H9 (cell line): ENCODE data around the gene MTSS2. TPM values are rescaled to one million over a fixed set of nuclear protein-coding genes. Genes with fewer than 3 reads are reported as not detected.

ENCODE experiments used
- DNase-seq: peaks from one replicate; pipeline ENCODE4 v3.0.0-alpha.2; 2017
- H2AFZ ChIP-seq: one replicate; pipeline ENCODE4 v1.6.1; 2013; ENCODE audit warnings: mild to moderate bottlenecking, low read length, control low read depth, moderate library complexity
- H2AK5ac ChIP-seq: 2 replicates; pipeline ENCODE4 v1.6.1; 2013; ENCODE audit warnings: low read length, control low read depth, mixed read lengths; ENCODE audit not compliant: insufficient read length
- H2BK120ac ChIP-seq: one replicate; pipeline ENCODE4 v1.6.1; 2013; ENCODE audit warnings: low read depth, mild to moderate bottlenecking, low read length, control low read depth, inconsistent platforms; ENCODE audit not compliant: poor library complexity, severe bottlenecking
- H2BK12ac ChIP-seq: 2 replicates; pipeline ENCODE4 v1.6.1; 2013; ENCODE audit warnings: low read length, control low read depth, mixed read lengths, low read depth; ENCODE audit not compliant: insufficient read length
- H2BK15ac ChIP-seq: 2 replicates; pipeline ENCODE4 v1.6.1; 2013; ENCODE audit warnings: low read depth, low read length, control low read depth
- H2BK20ac ChIP-seq: one replicate; pipeline ENCODE4 v1.6.1; 2013; ENCODE audit warnings: low read depth, mild to moderate bottlenecking, low read length, control low read depth, inconsistent platforms; ENCODE audit not compliant: poor library complexity, severe bottlenecking
- H2BK5ac ChIP-seq: 2 replicates; pipeline ENCODE4 v1.6.1; 2013; ENCODE audit warnings: low read length, control low read depth, mixed read lengths; ENCODE audit not compliant: insufficient read length
- H3K14ac ChIP-seq: 2 replicates; pipeline ENCODE4 v1.6.1; 2013; ENCODE audit warnings: low read length, control low read depth; ENCODE audit not compliant: insufficient read depth
- H3K18ac ChIP-seq: 2 replicates; pipeline ENCODE4 v1.6.1; 2013; ENCODE audit warnings: low read depth, mild to moderate bottlenecking, mixed read lengths, low read length, control low read depth; ENCODE audit not compliant: insufficient read length
- H3K23ac ChIP-seq: 2 replicates; pipeline ENCODE4 v1.6.1; 2013; ENCODE audit warnings: low read length, control low read depth, mixed read lengths, low read depth; ENCODE audit not compliant: insufficient read length
- H3K23me2 ChIP-seq: 2 replicates; pipeline ENCODE4 v1.6.1; 2013; ENCODE audit warnings: low read depth, mild to moderate bottlenecking, mixed read lengths, low read length, control low read depth; ENCODE audit not compliant: insufficient read length, poor library complexity, severe bottlenecking
- H3K27ac ChIP-seq: 2 replicates; pipeline ENCODE4 v1.5.1; 2013; ENCODE audit warnings: low read length, control low read depth, mixed read lengths, low read depth; ENCODE audit not compliant: insufficient read length
- H3K27me3 ChIP-seq: 2 replicates; pipeline ENCODE4 v1.6.1; 2013; ENCODE audit warnings: low read length, control low read depth, inconsistent platforms; ENCODE audit not compliant: insufficient read depth
- H3K4ac ChIP-seq: 2 replicates; pipeline ENCODE4 v1.6.1; 2013; ENCODE audit warnings: low read depth, mild to moderate bottlenecking, control low read depth, inconsistent platforms, low read length, moderate library complexity
- H3K4me1 ChIP-seq: 2 replicates; pipeline ENCODE4 v1.6.1; 2013; ENCODE audit warnings: low read length, control low read depth, inconsistent platforms; ENCODE audit not compliant: insufficient read depth
- H3K4me2 ChIP-seq: 2 replicates; pipeline ENCODE4 v1.6.1; 2013; ENCODE audit warnings: low read length, control low read depth, mixed read lengths; ENCODE audit not compliant: insufficient read length, insufficient read depth
- H3K56ac ChIP-seq: 2 replicates; pipeline ENCODE4 v1.6.1; 2013; ENCODE audit warnings: low read depth, mild to moderate bottlenecking, mixed read lengths, low read length, control low read depth; ENCODE audit not compliant: insufficient read length
- H3K79me1 ChIP-seq: 2 replicates; pipeline ENCODE4 v1.6.1; 2013; ENCODE audit warnings: low read depth, mild to moderate bottlenecking, moderate library complexity, low read length, control low read depth, inconsistent platforms; ENCODE audit not compliant: insufficient read depth, poor library complexity, severe bottlenecking
- H3K79me2 ChIP-seq: 2 replicates; pipeline ENCODE4 v1.6.1; 2013; ENCODE audit warnings: low read length, control low read depth, inconsistent platforms; ENCODE audit not compliant: insufficient read depth
- H3K9ac ChIP-seq: 2 replicates; pipeline ENCODE4 v1.6.1; 2013; ENCODE audit warnings: low read length, control low read depth, mixed read lengths; ENCODE audit not compliant: insufficient read length; ENCODE audit errors: extremely low read depth
- H3K9me3 ChIP-seq: one replicate; pipeline ENCODE4 v1.6.1; 2013; ENCODE audit warnings: low read depth, low read length, inconsistent platforms; ENCODE audit not compliant: control insufficient read depth
- H3T11ph ChIP-seq: one replicate; pipeline ENCODE4 v1.6.1; 2013; ENCODE audit warnings: mild to moderate bottlenecking, low read length, control low read depth, inconsistent platforms
- H4K20me1 ChIP-seq: one replicate; pipeline ENCODE4 v1.6.1; 2013; ENCODE audit not compliant: control insufficient read depth, insufficient read length, insufficient read depth
- H4K5ac ChIP-seq: 2 replicates; pipeline ENCODE4 v1.6.1; 2013; ENCODE audit warnings: low read depth, mild to moderate bottlenecking, mixed read lengths, low read length, control low read depth; ENCODE audit not compliant: insufficient read length
- H4K8ac ChIP-seq: replicated peaks from 2 replicates; pipeline ENCODE4 v1.6.1; 2013; ENCODE audit warnings: low read length, control low read depth, mixed read lengths, low read depth; ENCODE audit not compliant: insufficient read length
- H4K91ac ChIP-seq: 2 replicates; pipeline ENCODE4 v1.6.1; 2013; ENCODE audit warnings: low read depth, mild to moderate bottlenecking, moderate library complexity, mixed read lengths, low read length, control low read depth; ENCODE audit not compliant: insufficient read length
- H3K27ac Mint-ChIP-seq, 3 experiments: 2 replicates in 2 of 3; 3 replicates in 1 of 3; pipeline ENCODE4 v1.8.0; 2020 to 2021; ENCODE audit warnings: mixed read lengths in 3 of 3, mild to moderate bottlenecking in 1 of 3, moderate library complexity in 1 of 3
- H3K27me3 Mint-ChIP-seq: 2 replicates; pipeline ENCODE4 v1.8.0; 2021; ENCODE audit warnings: low read depth, mild to moderate bottlenecking, moderate library complexity, mixed read lengths
- H3K36me3 Mint-ChIP-seq, 3 experiments: 2 replicates in 2 of 3; 3 replicates in 1 of 3; pipeline ENCODE4 v1.8.0; 2020 to 2021; ENCODE audit warnings: low read depth in 3 of 3, mixed read lengths in 3 of 3; ENCODE audit not compliant: insufficient read depth in 1 of 3
- H3K4me1 Mint-ChIP-seq, 2 experiments: 2 replicates each; pipeline ENCODE4 v1.8.0; 2020; ENCODE audit warnings: mixed read lengths in 2 of 2
- H3K4me3 Mint-ChIP-seq, 2 experiments: 2 replicates in 1 of 2; 3 replicates in 1 of 2; pipeline ENCODE4 v1.8.0; 2020 to 2021; ENCODE audit warnings: mild to moderate bottlenecking in 2 of 2, mixed read lengths in 2 of 2, moderate library complexity in 1 of 2
- H3K9me3 Mint-ChIP-seq, 2 experiments: 2 replicates in 1 of 2; 3 replicates in 1 of 2; pipeline ENCODE4 v1.8.0; 2020; ENCODE audit warnings: mild to moderate bottlenecking in 2 of 2, mixed read lengths in 2 of 2, moderate library complexity in 1 of 2
- CTCF ChIP-seq: fragments of 200-600 bp; sonication (generic); conservative IDR thresholded peaks from 3 replicates; pipeline ENCODE4 v1.8.0; 2021; ENCODE audit warnings: antibody characterized with exemption, mild to moderate bottlenecking
- WGBS: extraction: QIAGEN DNeasy Blood & Tissue Kit; methylation state at CpG from one replicate; pipeline ENCODE4 v1.1.7; 2013; ENCODE audit warnings: missing lambda C conversion rate, low lambda C conversion rate, mixed read lengths; ENCODE audit not compliant: insufficient read length; ENCODE audit errors: extremely low coverage; 5-methylcytosine and 5-hydroxymethylcytosine counted together
- total RNA-seq: library from RNA; stranded (reverse); gene quantifications from 2 replicates; pipeline ENCODE4 v1.2.1, GENCODE V29; 2021

Gene MTSS2
- total RNA-seq, 1 experiment from 2014 or later, result 41.0 TPM

GRCh38 chr16:70730944-70731343 lies 45.1 kb upstream of the MTSS2 start:
- Histone ChIP-seq H2BK20ac (no peak overlapping the region), H3K9ac (no peak overlapping the region), H3K79me2 (no peaks in the 10 kb centered on the region), H4K5ac (no peak overlapping the region), H3K18ac (no peak overlapping the region), H3K27me3 (no peaks in the 10 kb centered on the region), H3K27ac (no peak overlapping the region), H4K8ac (no peak overlapping the region), H2BK15ac (no peak overlapping the region), H4K91ac (no peak overlapping the region), H3K4ac (no peak overlapping the region), H3T11ph (no peak overlapping the region), H2AFZ (no peak overlapping the region), H3K14ac (no peak overlapping the region), H3K4me2 (no peak overlapping the region), H3K4me1 (peaks cover 6% of the 10 kb centered on the region; the same call in 1 of the 2 replicates), H3K23ac (no peak overlapping the region), H3K23me2 (no peaks in the 10 kb centered on the region), H3K56ac (no peak overlapping the region), H2BK5ac (no peak overlapping the region), H4K20me1 (no peaks in the 10 kb centered on the region), H2BK120ac (no peak overlapping the region), H2AK5ac (no peak overlapping the region), H3K79me1 (no peaks in the 10 kb centered on the region), H2BK12ac (no peak overlapping the region), H3K9me3 (no peaks in the 10 kb centered on the region)
- Mint-ChIP-seq H3K27me3 (no peaks in the 10 kb centered on the region), H3K36me3 (peaks cover 8 to 37% (median 21%) of the 10 kb centered on the region in 3 experiments), H3K4me3 (no peak overlapping the region), H3K9me3 (no peaks in the 10 kb centered on the region), H3K27ac (peak overlapping the region in 1 of 3 experiments; percentile 64; a peak in 1 of 7 replicates), H3K4me1 (peaks cover 6 to 15% of the 10 kb centered on the region in 2 experiments)
- TF ChIP-seq CTCF, result no peak
- no CpG with 5 or more reads among the region's 3 CpGs for WGBS
- DNase-seq, result no peak
